Measurements from ENCODE around the gene SURF2.

- TF ChIP-seq EZH2phosphoT487 (IDR thresholded peaks at IDR 0.05; ENCODE audit: borderline replicate concordance, low read length): no peak
- no peak for TF ChIP-seq CTCF (conservative IDR thresholded peaks at IDR 0.05; ENCODE audit: low read depth, low read length)
- no peak for TF ChIP-seq EZH2 (IDR thresholded peaks at IDR 0.05; ENCODE audit: low read length, unreplicated experiment)
Measured at GRCh38 chr9:133327834-133328484, 28.4 kb upstream of the SURF2 start.
